OCI-M2 (cell line): ENCODE measurements around the gene FLRT1.

Source experiments
- DNase-seq: peaks from one replicate; lab custom pipeline; 2025; ENCODE audit not compliant: unreplicated experiment; lab: John Stamatoyannopoulos, UW

The FLRT1 gene

GRCh38 chr11:64064374-64065140 is 28.8 kb downstream of the FLRT1 start:
- DNase-seq, result no peak

- DNase-seq, result no peak
Measured at GRCh38 chr11:64065141-64065465, 29.4 kb downstream of the FLRT1 start.

GRCh38 chr11:64065712-64066111 is 30.0 kb downstream of the FLRT1 start:
- DNase-seq, result no peak

- no peak for DNase-seq
Measured at GRCh38 chr11:64067230-64067993, 31.7 kb downstream of the FLRT1 start.

- DNase-seq, result no peak
Measured at GRCh38 chr11:64068705-64069400, 33.1 kb downstream of the FLRT1 start.

GRCh38 chr11:64069401-64070313 is 33.9 kb downstream of the FLRT1 start:
- DNase-seq, result no peak

GRCh38 chr11:64070314-64070681 is 34.6 kb downstream of the FLRT1 start:
- DNase-seq, result no peak

- no peak for DNase-seq
Measured at GRCh38 chr11:64071849-64072248, 36.1 kb downstream of the FLRT1 start.

GRCh38 chr11:64072403-64072802 is 36.7 kb downstream of the FLRT1 start:
- no peak for DNase-seq

- no peak for DNase-seq
Measured at GRCh38 chr11:64072871-64073270, 37.1 kb downstream of the FLRT1 start.

GRCh38 chr11:64073542-64073941 is 37.8 kb downstream of the FLRT1 start:
- no peak for DNase-seq

GRCh38 chr11:64074239-64074638 is 38.5 kb downstream of the FLRT1 start:
- DNase-seq, result no peak

- no peak for DNase-seq
Measured at GRCh38 chr11:64076758-64077157, 41.0 kb downstream of the FLRT1 start.

- no peak for DNase-seq
Measured at GRCh38 chr11:64077607-64078006, 41.9 kb downstream of the FLRT1 start.

GRCh38 chr11:64078284-64078683 is 42.6 kb downstream of the FLRT1 start:
- no peak for DNase-seq

- DNase-seq, result no peak
Measured at GRCh38 chr11:64078905-64079304, 43.2 kb downstream of the FLRT1 start.

- DNase-seq, result no peak
Measured at GRCh38 chr11:64080390-64080789, 44.7 kb downstream of the FLRT1 start.

GRCh38 chr11:64081745-64082442 is 46.2 kb downstream of the FLRT1 start:
- DNase-seq, result no peak

GRCh38 chr11:64083398-64084080 is 47.8 kb downstream of the FLRT1 start:
- no peak for DNase-seq
